ENCODE results near the gene PRAMEF11. TPM values are rescaled to one million over a fixed set of nuclear protein-coding genes. Genes with fewer than 3 reads are reported as not detected.
"Not testable (repeated sequence)": the region's sequence is repeated elsewhere in the genome, so short reads cannot be mapped to it uniquely, and the experiment has no call there.

The PRAMEF11 gene
- not detected for total RNA-seq

GRCh38 chr1:12831310-12831709 is at the start of gene PRAMEF11:
PRAMEF11 (minus strand) TSS chr1:12831410; CDS start chr1:12828789, 2,621 bp downstream.
- H3K4me3 ChIP-seq (ENCODE audit: low read depth, poor library complexity, severe bottlenecking); DNase-seq (ENCODE audit: low spot score in 2 of 2); intact Hi-C loops (cut with DNase I; ENCODE audit: low total_unique reads): not testable (repeated sequence)
- WGBS, 2 donors, result 62 to 64% methylated on average over 3 of the region's 3 CpGs

DNA sequence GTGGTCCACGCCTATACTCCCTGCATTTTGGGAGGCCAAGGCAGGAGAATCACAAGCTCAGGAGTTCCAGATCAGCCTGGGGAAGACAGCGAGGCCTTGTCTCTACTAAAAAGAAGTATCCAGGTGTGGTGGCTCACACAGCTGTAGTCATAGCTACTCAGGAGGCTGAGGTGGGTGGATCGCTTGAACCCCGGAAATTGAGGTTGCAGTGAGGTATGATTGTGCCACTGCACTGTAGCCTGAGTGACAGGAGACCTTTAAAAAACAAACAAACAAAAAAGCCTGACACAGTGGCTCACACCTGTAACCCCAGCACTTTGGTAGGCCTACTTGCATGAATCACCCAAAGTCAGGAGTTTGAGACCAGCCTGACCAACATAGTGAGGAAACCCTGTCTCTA is 47.2 kb upstream of the PRAMEF11 start:
- H3K4me3 ChIP-seq (ENCODE audit: low read depth, poor library complexity, severe bottlenecking); intact Hi-C loops (cut with DNase I; ENCODE audit: low total_unique reads); DNase-seq (ENCODE audit: low spot score in 2 of 2): not testable (repeated sequence)
- WGBS, 2 donors, result 82 to 89% methylated on average over 3 to 4 of the region's 4 CpGs

- H3K4me3 ChIP-seq (ENCODE audit: low read depth, poor library complexity, severe bottlenecking); intact Hi-C loops (cut with DNase I; ENCODE audit: low total_unique reads): not testable (repeated sequence)
- DNase-seq (ENCODE audit: low spot score in 2 of 2), result peak in 1 of 2 donors; percentile 64
- 80 to 83% methylated on average over 1 to 3 of the region's 7 CpGs for WGBS, 2 donors
These were observed 32.1 kb upstream of the PRAMEF11 start for GRCh38 chr1:12863131-12863880.

DNA sequence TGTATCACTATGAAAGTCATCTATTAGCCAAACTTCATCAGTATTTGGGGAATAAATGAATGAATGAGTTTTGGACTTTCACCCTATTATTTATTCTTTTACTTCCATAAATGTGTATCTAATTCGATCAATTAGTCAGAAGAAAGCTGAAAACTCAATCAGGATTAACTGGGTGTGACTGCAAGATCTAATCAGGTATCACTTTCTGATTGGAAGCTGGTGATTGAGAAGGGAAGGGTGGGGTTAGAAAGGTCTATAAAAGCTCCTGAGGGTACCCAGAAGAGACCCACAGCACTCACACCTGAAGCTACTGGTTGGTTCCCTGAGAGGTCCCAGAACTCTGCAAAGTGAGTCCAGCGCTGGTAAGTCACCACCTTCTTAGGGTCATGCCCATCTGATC is 25.6 kb upstream of the PRAMEF11 start, which contains the start of gene PRAMEF2:
PRAMEF2 (plus strand) TSS at position 301 of the 400 bp plus-strand sequence. CDS start 1,924 bp downstream, outside the sequence.
- DNase-seq (ENCODE audit: low spot score in 2 of 2); intact Hi-C loops (cut with DNase I; ENCODE audit: low total_unique reads): not testable (repeated sequence)
- whole genome bisulfite sequencing, 2 donors, result 65 to 72% methylated on average over 2 of the region's 2 CpGs

GRCh38 chr1:12851779-12852178 is 20.6 kb upstream of the PRAMEF11 start:
- DNase-seq (ENCODE audit: low spot score in 2 of 2), result no peak
- intact Hi-C loops (cut with DNase I; ENCODE audit: low total_unique reads), result no loop called here
- WGBS, 2 donors, result 59 to 63% methylated on average over 4 of the region's 4 CpGs
- no peak overlapping the region for H3K4me3 ChIP-seq (ENCODE audit: low read depth, poor library complexity, severe bottlenecking)
- TF ChIP-seq, protein P1, sequence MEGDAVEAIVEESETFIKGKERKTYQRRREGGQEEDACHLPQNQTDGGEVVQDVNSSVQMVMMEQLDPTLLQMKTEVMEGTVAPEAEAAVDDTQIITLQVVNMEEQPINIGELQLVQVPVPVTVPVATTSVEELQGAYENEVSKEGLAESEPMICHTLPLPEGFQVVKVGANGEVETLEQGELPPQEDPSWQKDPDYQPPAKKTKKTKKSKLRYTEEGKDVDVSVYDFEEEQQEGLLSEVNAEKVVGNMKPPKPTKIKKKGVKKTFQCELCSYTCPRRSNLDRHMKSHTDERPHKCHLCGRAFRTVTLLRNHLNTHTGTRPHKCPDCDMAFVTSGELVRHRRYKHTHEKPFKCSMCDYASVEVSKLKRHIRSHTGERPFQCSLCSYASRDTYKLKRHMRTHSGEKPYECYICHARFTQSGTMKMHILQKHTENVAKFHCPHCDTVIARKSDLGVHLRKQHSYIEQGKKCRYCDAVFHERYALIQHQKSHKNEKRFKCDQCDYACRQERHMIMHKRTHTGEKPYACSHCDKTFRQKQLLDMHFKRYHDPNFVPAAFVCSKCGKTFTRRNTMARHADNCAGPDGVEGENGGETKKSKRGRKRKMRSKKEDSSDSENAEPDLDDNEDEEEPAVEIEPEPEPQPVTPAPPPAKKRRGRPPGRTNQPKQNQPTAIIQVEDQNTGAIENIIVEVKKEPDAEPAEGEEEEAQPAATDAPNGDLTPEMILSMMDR (IDR thresholded peaks at IDR 0.05), result no peak
- no peak for TF ChIP-seq POLR2A (IDR thresholded peaks at IDR 0.05)

More for the DNA sequence above, 25.6 kb upstream of the PRAMEF11 start, which contains the start of gene PRAMEF2:
- not testable (repeated sequence) for H3K4me3 ChIP-seq (ENCODE audit: low read depth, poor library complexity, severe bottlenecking)

DNA sequence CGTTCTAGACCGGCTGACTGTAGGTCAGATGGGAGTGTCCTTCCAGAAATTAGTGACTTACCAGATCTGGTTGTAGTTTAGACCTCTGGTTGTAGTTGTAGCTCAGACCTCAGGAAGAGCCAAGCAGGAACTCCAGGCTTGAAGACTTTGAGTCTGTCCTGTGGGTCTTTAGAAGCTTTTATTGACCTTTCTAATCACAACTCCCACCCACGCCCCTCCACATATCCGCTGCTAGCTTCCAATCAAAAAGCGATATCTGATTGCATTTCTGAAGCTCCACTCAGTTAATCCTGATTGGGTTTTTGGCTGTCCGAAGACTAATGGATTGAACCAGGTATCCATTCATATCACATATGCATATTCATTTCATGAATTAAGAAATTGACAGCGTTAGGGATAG is 17.4 kb upstream of the PRAMEF11 start, which contains the start of gene HNRNPCL1:
HNRNPCL1 (minus strand) TSS at position 101 of the 400 bp plus-strand sequence. CDS start 431 bp downstream, outside the sequence.
- intact Hi-C loops (cut with DNase I; ENCODE audit: low total_unique reads); H3K4me3 ChIP-seq (ENCODE audit: low read depth, poor library complexity, severe bottlenecking): not testable (repeated sequence)
- peak in 1 of 2 donors; percentile 5 for DNase-seq (ENCODE audit: low spot score in 2 of 2)
- WGBS, 2 donors, result 90 to 92% methylated on average over 7 of the region's 7 CpGs

DNA sequence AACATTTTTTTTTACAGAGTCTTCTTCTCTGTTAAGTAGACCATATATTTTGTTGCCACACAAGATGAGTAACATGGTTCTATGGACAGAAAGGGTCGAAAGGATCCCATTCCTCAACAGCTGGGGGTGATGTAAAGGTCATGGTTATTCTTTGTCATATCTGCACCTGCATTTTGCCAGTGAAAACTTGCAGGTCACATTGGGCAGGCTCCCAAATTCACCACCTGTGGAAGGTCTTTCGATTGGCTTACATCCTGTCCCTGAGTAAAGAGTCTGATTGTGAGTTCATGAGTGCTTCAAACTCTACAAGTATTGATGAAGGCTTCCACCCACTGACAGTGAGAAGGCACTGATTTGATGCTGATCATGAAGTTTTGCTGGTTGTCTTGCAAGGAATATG is 2.0 kb upstream of the PRAMEF11 start:
- DNase-seq (ENCODE audit: low spot score in 2 of 2); intact Hi-C loops (cut with DNase I; ENCODE audit: low total_unique reads); H3K4me3 ChIP-seq (ENCODE audit: low read depth, poor library complexity, severe bottlenecking): not testable (repeated sequence)
- 42 to 58% methylated on average over 2 of the region's 2 CpGs for WGBS, 2 donors

DNA sequence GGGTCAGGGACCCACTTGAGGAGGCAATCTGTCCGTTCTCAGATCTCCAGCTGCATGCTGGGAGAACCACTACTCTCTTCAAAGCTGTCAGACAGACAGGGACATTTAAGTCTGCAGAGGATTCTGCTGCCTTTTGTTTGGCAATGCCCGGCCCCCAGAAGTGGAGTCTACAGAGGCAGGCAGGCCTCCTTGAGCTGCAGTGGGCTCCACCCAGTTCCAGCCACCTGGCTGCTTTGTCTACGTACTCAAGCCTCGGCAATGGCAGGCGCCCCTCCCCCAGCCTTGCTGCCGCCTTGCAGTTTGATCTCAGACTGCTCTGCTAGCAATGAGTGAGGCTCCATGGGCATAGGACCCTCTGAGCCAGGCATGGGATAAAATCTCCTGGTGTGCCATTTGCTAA is 12.1 kb downstream of the PRAMEF11 start:
- 65 to 70% methylated on average over 6 of the region's 6 CpGs for WGBS, 2 donors
- intact Hi-C loops (cut with DNase I; ENCODE audit: low total_unique reads); DNase-seq (ENCODE audit: low spot score in 2 of 2); H3K4me3 ChIP-seq (ENCODE audit: low read depth, poor library complexity, severe bottlenecking): not testable (repeated sequence)

- intact Hi-C loops (cut with DNase I; ENCODE audit: low total_unique reads), result no loop called here
- TF ChIP-seq, protein P1 (IDR thresholded peaks at IDR 0.05), result no peak
- no peak for TF ChIP-seq POLR2A (IDR thresholded peaks at IDR 0.05)
- DNase-seq (ENCODE audit: low spot score in 2 of 2), result no peak
- no peak overlapping the region for H3K4me3 ChIP-seq (ENCODE audit: low read depth, poor library complexity, severe bottlenecking)
- 51 to 53% methylated on average over 2 of the region's 2 CpGs for WGBS, 2 donors
These were observed 19.8 kb downstream of the PRAMEF11 start for GRCh38 chr1:12811409-12811784.

Measured in lower leg skin (tissue), 4 donors.